ENCODE results near the gene TDRD10.
A peak's percentile ranks its signal among the peaks of the same experiment; 100 is the strongest.

The TDRD10 gene

DNA sequence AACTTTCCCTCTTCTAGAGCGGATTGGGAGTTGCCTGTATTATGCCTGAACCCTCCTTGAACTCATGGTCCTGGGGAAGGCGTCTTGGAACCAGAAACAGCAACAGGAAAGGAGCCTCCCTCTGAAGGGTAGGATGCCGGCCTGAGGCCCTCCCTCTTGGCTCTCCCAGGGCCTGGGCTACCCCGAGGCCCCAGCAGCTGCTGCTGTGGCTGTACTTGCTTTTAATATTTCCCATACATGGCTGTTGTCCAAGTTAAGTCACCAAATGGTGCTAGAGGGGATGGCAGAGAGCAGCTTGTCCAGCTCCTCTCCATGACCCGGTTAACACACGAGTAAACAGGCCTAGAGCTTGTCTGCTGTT is 76.0 kb downstream of the TDRD10 start:
- DNase-seq (ENCODE audit: low read depth): no peak

DNA sequence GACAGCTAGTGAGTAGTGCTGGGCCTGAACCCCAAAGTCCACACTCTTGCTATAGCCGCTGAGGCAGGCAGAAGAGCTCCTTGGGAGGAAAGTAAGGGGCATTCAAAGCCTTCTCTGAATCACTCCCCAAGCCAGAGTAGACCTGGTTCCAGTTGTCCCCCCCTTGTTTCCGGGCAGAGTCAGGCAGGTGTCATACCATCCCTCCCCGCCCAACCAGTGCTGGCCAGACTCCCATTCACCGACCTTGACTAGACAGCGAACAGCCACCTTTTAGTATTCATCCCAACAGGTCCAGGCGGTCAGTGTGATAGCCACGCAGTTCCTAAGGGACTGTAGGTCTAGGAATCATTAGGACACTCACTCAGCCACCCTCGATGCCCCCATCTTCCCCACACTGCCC is 77.4 kb downstream of the TDRD10 start:
- DNase-seq (ENCODE audit: low read depth): no peak

DNA sequence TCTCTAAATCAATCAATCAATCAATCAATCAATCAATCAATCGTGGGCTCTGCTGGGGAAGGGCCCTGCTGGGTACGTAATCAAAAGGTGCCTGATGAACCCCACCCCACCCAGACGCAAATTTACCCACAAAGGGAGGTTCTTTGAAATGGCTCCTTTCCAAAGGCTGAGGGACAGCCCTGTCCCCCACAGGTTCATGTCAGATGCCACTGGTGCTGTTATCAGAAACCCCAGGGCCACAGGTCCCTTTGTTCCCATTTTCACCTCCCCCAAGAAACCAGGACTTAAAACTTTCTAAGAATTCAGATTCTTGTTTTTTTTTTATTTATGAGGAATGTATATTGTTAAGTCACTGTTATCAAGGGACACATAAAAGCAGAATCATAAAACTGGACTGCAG is 79.7 kb downstream of the TDRD10 start:
- no peak for DNase-seq (ENCODE audit: low read depth)

DNA sequence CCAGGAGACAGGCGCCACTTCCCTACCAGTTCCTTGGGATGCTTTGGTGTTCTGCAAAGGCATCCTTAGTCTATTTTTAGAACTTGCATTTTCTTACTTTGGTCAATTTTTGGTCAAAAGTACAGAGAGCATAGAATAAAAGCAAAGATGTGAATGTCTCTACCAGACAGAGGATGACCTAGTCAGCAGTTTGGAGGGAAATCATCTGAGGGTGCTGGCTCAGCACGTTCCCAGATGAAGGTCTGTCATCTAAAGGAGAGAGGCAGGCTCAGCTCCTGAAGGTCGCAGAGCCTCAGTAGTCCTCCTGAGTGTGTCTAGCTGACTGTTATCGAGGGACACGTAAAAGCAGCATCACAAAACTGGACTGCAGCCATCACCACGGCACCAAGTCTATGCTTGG is 80.9 kb downstream of the TDRD10 start:
- DNase-seq (ENCODE audit: low read depth): no peak

GRCh38 chr1:154583773-154584172 is 81.8 kb downstream of the TDRD10 start:
- DNase-seq (ENCODE audit: low read depth): peak; percentile 24

DNA sequence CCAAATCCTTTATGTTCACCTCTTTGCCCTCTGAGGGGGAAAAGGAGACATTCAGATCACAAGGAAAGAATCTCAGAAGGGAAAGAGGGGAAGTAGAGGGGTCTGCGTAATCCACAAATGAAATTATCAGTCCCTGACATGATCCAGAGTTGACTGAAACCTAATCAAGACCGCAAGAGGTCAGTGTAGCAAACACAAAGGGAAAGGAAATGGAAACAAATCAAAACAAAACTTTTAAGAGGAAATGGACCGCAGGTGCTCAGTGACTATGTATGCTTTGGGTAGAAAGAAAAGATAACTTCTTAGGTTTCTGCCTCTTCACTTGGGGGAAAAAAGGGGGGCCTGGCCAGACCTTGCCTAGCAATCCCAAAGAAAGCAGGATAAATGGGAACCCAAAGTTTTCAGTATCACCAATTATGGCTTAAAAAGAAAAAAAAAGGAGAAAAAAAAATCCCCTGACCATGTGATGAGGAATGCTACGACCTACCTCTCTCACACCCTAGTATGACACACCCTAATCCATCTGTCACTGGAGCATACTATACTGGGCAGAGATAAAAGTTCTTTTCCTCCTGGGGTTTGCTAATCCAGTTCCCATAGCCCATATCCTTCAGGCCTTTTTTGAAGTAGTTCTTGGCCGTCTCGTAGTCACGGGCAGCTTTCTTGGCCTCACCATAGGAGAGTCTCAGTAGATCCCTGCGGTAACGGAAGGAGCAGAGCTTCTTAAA is 82.4 kb downstream of the TDRD10 start:
- DNase-seq (ENCODE audit: low read depth): no peak

DNA sequence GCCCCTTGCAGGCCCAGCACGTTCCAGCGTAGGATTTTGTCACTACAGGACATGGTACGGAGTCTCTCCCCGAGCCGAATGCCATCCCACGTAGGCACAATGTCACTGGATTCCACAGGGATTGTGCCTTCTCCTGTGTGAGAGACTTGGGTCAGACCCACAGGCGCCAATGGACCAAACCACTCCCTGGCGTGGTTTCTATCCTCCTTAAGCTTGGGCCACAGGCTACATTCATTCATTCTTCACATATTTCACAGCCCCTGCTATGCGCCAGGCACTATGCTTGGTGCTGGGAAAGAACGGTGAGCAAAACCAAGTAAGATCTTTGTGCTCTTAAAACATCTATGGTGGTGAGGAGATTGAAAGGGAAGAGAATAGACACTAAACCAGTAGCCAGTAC is 84.2 kb downstream of the TDRD10 start:
- no peak for DNase-seq (ENCODE audit: low read depth)

DNA sequence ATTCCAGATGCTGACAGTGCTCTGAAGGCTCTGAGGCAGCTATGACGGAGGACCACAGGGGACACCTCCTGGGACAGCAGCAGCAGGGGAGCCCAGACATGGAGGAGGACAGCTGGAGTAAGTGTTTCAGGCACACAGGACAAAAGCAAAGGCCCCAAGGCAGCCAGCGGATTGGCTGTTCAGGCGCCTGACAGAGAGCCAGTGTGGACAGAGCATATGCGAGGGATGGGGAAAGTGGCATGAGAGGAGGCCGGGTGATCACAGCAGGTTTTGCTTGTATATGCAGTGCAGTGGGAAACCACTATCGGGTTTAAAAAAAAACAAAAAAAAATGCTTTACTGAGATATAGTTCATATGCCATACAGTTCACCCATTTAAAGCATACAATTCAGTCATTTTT is 84.6 kb downstream of the TDRD10 start:
- no peak for DNase-seq (ENCODE audit: low read depth)

- DNase-seq (ENCODE audit: low read depth): peak; percentile 34
These were observed 87.8 kb downstream of the TDRD10 start for GRCh38 chr1:154589780-154590179.

DNA sequence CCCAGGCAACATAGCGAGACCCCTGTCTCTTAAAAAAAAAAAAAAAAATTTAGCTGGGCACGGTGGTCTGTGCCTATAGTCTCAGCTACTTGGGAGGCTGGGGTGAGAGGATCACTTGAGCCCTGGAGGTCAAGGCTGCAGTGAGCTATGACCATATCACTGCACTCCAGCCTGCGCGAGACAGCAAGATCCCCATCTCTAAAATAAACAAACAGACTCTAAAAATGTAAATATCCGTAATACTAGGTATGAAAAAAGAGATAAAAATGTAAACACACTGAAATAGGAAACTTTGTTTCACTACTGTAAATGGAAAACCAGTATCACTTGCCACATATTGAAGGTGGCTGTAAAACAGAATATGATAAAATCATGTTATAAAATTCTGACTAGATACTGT is 88.7 kb downstream of the TDRD10 start:
- DNase-seq (ENCODE audit: low read depth): no peak

DNA sequence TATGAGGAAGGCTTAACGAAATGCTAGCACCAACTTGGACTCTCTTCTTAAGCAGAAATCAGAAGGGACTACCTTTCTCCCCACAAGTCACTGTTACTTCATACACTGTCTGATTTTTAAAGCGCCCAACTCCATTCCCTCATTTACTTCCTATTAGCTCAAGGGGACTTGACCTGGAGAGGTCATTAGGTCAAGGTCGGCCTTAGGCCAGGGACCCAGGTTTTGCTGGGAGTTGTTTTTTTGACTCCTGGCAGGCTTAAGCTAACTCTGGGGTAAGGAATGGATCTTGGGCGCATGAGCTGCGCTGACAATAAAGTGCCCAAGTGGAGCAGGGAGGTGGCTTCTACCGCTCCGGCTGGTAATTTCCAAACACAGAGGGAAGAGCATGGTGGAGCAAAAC is 89.2 kb downstream of the TDRD10 start:
- DNase-seq (ENCODE audit: low read depth): no peak

GRCh38 chr1:154593390-154593789 is 91.4 kb downstream of the TDRD10 start:
- no peak for DNase-seq (ENCODE audit: low read depth)

GRCh38 chr1:154594811-154595210 is 92.8 kb downstream of the TDRD10 start:
- DNase-seq (ENCODE audit: low read depth): no peak

- peak; percentile 57 for DNase-seq (ENCODE audit: low read depth)
These were observed 93.6 kb downstream of the TDRD10 start for GRCh38 chr1:154595621-154596020.
